ENCODE results near the gene RNF208.

Gene RNF208

DNA sequence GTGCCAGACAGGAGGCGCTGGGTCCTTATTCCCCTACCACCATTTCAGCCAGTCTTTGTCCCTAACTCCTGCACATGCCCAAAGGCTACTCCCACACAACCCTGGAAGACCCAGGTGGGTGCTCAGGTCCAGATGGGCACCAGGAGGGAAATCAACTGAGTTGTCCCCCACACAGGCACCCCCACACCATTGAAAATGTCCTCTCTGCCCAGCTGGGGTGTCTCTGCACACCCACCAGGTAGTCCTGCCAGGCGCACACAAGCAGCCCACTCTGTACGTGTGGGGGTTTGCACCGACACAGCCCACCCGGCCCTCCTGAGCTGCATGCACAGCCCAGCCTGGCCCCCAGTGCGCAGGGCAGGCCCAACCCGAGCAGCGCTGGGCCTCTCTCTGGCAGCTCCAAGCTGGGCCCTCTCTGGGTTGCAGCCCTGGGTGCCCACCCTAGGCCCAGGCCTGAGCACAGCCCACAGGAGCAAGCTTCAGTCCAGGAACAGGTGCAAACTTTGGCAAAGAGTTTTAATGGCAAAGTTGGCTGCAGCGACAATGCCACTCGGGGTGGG, 2.2 kb downstream of the RNF208 start:
- H3K4me1 Mint-ChIP-seq (ENCODE audit: low read depth): no peaks in the 10 kb centered on the region
- no peak overlapping the region for H3K4me3 Mint-ChIP-seq
- H3K27ac Mint-ChIP-seq: no peak overlapping the region
- no peaks in the 10 kb centered on the region for H3K9me3 Mint-ChIP-seq
- no peaks in the 10 kb centered on the region for H3K36me3 Mint-ChIP-seq (ENCODE audit: low read depth)
- no peaks in the 10 kb centered on the region for H3K27me3 Mint-ChIP-seq (ENCODE audit: low read depth)

DNA sequence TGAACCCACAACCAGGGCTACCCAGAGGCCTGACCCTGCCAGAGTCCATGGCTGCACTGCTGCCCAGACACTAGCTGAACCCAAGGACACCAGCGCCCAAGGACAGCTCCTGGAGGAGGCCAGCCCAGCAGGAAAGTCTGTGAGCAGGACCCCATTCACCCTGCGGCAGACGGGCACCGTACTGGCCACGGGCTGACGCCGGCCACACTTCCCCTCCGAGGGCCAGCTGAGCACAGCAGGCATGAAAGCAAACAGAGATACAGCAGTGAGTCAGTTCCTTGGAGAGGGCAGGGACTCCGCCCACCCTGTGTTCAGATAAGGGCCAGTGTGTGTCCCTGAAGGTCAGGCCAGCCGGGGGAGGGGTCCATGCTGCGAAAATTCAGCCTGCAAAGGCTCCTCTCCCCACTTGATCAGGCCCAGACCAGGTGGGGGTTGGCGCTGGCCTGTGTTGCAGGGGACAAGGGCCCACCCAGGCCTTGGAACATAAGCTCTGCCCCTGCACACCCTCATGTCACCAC, 3.2 kb downstream of the RNF208 start:
- Mint-ChIP-seq H3K4me1 (ENCODE audit: low read depth) (no peaks in the 10 kb centered on the region), H3K27ac (no peak overlapping the region), H3K4me3 (no peak overlapping the region), H3K27me3 (ENCODE audit: low read depth) (no peaks in the 10 kb centered on the region), H3K36me3 (ENCODE audit: low read depth) (no peaks in the 10 kb centered on the region), H3K9me3 (no peaks in the 10 kb centered on the region)

DNA sequence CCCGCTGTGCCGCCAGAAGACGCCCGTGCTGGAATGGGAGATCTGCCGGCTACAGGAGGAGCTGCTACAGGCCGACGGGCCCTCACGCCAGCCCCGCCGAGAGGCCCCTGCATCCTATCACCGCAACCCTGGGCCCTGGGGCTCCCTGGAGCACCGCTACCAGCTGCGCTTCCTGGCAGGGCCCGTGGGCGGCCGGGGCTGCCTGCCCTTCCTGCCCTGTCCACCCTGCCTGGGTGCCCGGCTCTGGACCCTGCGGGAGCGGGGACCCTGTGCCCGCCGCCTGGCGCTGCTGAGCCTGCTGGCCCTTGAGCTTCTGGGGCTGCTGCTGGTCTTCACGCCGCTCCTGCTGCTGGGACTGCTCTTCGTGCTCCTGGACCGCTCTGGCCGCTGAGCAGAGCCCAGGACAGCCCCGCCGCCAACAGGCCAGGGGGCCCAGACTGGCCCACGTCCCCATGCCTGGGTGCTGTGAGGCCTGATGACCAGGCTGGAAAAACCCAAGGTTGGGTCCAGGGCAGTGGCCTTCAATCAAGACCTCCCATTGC, 3.8 kb downstream of the RNF208 start:
- Mint-ChIP-seq H3K36me3 (ENCODE audit: low read depth) (no peaks in the 10 kb centered on the region), H3K4me1 (ENCODE audit: low read depth) (no peaks in the 10 kb centered on the region), H3K27me3 (ENCODE audit: low read depth) (no peaks in the 10 kb centered on the region), H3K27ac (no peak overlapping the region), H3K4me3 (no peak overlapping the region), H3K9me3 (no peaks in the 10 kb centered on the region)

DNA sequence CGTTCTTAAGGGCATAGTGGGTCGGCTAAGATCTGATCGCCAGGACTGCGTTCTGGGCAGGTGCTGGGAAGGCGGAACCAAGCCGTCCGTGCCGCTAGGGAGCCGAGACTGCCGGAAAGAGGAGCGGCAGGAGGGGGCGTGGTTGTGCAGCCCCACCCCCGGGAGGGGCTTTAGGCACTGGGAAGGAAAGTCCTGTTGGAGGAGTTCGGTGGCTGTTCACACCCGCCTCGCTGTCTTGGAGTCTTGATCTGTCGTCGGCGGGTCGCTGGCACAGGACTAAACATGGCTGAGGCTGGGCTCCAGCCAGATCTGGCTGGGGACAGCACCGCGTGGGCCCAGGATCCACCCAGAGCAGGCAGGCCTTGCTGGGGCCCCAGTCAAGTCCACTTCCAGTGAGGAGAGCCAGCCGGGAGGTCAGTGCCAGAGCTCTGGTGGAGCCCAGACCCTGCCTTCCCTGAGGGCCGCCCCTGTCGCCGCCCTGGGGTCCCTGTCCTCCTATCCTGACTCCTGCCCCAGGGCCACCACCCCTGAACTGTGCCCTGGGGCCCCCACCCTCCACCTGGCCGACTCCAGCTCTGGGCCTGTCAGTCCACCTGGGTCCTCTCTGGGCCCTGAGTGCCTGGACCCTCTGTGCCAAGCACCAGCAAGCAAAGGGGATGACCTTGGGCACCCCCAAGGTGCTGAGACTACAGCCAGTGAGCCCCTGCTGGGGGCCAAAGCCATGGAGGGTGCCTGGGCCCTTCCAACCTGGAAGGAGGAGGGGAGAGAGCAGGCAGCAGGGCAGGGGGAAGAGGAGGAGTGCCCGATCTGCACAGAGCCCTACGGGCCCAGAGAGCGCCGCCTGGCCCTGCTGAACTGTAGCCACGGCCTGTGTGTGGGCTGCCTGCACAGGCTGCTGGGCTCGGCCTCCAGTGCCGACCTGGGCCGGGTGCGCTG, 4.5 kb downstream of the RNF208 start:
- Mint-ChIP-seq H3K9me3 (no peaks in the 10 kb centered on the region), H3K36me3 (ENCODE audit: low read depth) (no peaks in the 10 kb centered on the region), H3K4me1 (ENCODE audit: low read depth) (no peaks in the 10 kb centered on the region), H3K27ac (no peak overlapping the region), H3K27me3 (ENCODE audit: low read depth) (no peaks in the 10 kb centered on the region), H3K4me3 (no peak overlapping the region)

DNA sequence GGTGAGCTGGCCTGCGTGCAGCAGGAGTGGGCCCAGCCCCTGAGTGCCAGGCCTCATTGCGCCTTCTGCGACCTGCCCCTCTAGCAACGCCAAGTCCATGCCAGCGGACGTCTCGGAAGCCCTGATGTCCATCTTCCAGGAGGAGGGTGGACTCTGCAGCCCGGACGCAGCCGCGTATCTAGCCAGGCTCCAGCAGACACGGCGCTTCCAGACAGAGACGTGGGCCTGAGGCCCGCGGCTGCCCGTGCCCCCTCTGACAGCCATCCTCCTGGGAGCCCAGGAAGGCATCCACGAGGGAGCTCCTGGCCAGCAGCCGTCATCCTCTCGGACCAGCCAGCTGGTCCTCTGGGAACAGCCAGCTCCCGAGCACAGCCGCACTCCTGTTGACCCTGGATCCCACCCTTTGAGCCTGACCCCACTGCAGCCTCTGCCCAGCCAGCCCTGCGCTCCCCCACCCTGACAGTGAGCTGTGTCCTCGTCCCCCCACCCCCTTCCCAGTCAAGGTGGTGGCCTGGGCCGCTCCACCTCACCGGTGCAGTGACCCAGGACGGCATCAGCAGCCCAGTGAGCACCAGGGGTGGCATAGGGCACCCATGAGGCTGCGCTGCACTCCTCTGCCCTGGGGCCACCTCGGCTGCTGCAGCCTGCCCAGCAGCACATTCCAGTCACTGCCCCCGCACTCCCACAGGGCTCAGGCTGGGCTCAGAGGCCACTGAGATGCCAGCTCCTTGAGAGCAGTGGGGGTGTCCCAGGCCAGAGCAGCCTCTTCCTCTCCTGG, 5.7 kb downstream of the RNF208 start:
- Mint-ChIP-seq H3K4me1 (ENCODE audit: low read depth) (no peaks in the 10 kb centered on the region), H3K27ac (no peak overlapping the region), H3K4me3 (no peak overlapping the region), H3K36me3 (ENCODE audit: low read depth) (no peaks in the 10 kb centered on the region), H3K9me3 (no peaks in the 10 kb centered on the region), H3K27me3 (ENCODE audit: low read depth) (no peaks in the 10 kb centered on the region)

DNA sequence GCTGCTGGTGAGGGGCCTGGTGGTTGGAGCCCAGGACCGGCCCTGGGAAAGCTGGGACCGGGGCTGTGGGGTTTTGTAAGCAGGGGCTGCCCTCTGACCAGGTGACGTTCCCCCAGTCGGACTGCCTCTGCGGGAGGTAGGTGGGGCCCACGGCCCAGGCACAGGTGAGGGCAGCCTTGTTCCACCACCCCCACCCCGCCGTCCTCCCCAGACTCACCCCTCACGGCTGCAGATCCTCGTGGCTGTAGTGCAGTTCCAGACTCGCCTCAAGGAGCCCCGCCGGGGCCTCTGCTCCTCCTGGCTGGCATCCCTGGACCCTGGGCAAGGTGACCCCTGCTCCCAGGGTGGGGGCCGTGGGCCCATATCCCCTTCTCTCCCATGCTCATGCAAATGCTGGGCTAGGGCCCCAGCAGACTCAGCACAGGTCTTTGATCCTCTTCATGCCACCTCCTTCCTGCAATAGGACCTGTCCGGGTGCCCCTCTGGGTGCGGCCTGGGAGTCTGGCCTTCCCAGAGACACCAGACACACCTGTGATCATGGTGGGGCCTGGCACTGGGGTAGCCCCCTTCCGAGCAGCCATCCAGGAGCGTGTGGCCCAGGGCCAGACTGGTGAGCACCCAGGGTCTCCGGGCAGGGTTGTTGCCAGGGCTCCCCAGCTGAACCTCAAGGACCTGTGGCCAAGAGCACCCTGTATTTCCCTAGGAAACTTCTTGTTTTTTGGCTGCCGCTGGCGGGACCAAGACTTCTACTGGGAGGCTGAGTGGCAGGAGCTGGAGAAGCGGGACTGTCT, 6.6 kb downstream of the RNF208 start:
- Mint-ChIP-seq H3K36me3 (ENCODE audit: low read depth) (no peaks in the 10 kb centered on the region), H3K27me3 (ENCODE audit: low read depth) (no peaks in the 10 kb centered on the region), H3K4me3 (no peak overlapping the region), H3K4me1 (ENCODE audit: low read depth) (no peaks in the 10 kb centered on the region), H3K27ac (no peak overlapping the region), H3K9me3 (no peaks in the 10 kb centered on the region)

DNA sequence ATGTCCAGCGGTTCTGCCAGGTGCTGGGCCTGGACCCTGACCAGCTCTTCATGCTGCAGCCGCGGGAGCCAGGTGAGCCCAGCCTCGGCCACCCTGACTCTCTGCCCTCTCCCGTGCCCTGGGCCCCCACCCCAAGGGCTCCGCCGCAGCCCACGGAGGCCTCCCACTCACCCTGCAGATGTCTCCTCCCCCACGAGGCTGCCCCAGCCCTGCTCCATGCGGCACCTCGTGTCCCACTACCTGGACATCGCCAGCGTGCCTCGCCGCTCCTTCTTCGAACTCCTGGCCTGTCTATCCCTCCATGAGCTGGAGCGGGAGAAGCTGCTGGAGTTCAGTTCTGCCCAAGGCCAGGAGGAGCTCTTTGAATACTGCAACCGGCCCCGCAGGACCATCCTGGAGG, 7.4 kb downstream of the RNF208 start:
- no peaks in the 10 kb centered on the region for H3K36me3 Mint-ChIP-seq (ENCODE audit: low read depth)

DNA sequence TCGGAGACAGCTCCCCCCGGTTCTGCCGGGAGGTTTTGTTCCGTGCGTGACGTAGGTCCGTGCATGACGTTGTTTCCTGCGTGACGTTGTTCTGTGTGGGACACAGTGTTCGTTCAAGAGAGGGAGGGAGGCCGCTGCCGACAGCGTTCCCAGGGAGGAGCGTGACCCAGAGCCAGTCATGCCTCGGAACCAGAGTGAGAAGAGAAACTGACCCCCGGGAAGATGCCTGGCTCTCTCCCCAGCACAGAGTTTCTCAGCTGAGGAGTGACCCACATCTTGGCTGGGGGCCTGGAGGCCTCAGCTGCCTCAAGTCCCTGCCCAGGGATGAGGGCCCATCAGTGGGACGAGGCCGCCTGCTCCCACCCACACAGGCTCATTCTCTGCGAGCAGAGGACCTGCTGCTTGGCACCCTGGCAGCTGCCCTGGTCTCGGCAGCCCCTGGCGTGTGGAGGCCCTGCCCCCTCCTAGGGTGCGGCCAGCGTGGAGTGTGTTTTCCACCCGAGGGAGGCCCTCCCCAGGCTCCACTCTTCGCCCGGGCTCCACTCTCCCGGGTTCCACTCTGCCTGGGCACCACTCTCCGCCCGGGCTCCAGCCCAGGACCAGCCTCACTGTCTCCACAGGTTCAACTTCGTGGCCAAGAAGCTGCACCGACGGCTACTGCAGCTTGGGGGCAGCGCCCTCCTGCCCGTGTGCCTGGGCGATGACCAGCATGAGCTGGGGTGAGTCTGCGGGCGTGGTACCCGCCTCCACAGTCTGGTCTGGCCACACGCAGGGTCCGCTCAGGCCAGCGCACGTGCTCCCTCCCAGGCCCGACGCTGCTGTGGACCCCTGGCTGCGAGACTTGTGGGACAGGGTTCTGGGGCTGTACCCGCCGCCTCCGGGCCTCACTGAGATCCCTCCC, 8.6 kb downstream of the RNF208 start:
- H3K4me1 Mint-ChIP-seq (ENCODE audit: low read depth): no peaks in the 10 kb centered on the region
- H3K4me3 Mint-ChIP-seq: no peak overlapping the region
- no peak overlapping the region for H3K27ac Mint-ChIP-seq
- no peaks in the 10 kb centered on the region for H3K27me3 Mint-ChIP-seq (ENCODE audit: low read depth)
- H3K9me3 Mint-ChIP-seq: no peaks in the 10 kb centered on the region
- peaks cover 6% of the 10 kb centered on the region for H3K36me3 Mint-ChIP-seq (ENCODE audit: low read depth)

More for the DNA sequence above, 7.4 kb downstream of the RNF208 start:
- no peaks in the 10 kb centered on the region for H3K27me3 Mint-ChIP-seq (ENCODE audit: low read depth)
- H3K4me1 Mint-ChIP-seq (ENCODE audit: low read depth): no peaks in the 10 kb centered on the region
- H3K27ac Mint-ChIP-seq: no peak overlapping the region
- no peaks in the 10 kb centered on the region for H3K9me3 Mint-ChIP-seq
- H3K4me3 Mint-ChIP-seq: no peak overlapping the region

DNA sequence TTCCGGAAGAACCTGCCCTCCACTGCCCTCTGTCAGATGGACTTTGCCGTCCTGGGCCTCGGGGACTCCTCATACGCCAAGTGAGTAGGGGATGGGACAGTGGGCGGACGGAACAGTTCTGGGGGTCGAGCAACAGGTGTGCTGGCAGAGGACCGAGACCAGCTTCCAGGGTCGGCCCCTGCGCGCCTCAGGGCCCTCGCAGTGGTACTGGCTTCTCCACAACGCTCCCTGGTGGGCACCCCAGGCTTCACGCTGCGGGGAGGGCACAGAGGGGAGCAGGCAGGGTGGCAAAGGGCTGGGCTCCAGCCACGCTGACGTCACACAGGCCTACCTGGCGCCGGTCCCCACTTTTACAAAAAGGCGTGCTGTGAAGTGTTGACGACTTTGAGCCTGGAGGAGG, 9.5 kb downstream of the RNF208 start:
- Mint-ChIP-seq H3K27ac (no peak overlapping the region), H3K27me3 (ENCODE audit: low read depth) (no peaks in the 10 kb centered on the region), H3K4me3 (no peak overlapping the region), H3K4me1 (ENCODE audit: low read depth) (peaks cover 1% of the 10 kb centered on the region), H3K36me3 (ENCODE audit: low read depth) (peaks cover 8% of the 10 kb centered on the region), H3K9me3 (no peaks in the 10 kb centered on the region)

DNA sequence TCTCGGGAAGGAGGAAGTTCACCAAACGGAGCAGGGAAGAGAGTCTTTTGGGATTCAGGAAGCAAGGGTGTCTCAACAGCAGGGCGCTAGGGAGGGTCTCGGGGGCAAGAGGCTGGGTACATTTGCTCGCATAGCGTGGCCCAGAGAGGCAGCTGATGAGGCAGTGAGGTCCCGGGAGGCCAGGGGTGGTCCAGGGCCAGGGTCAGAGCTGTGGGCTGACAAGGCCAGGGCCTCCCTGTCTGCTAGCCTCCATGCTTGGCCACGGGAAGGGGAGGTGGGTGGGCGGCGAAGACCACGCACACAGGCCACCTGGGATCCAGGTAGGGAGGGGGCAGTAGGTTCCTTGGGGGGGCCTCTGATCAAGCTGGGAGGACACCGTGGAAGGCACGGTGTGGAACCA, 10.5 kb downstream of the RNF208 start:
- H3K27ac Mint-ChIP-seq: no peak overlapping the region
- H3K4me3 Mint-ChIP-seq: no peak overlapping the region
- H3K4me1 Mint-ChIP-seq (ENCODE audit: low read depth): peaks cover 11% of the 10 kb centered on the region
- no peaks in the 10 kb centered on the region for H3K9me3 Mint-ChIP-seq
- H3K27me3 Mint-ChIP-seq (ENCODE audit: low read depth): no peaks in the 10 kb centered on the region
- H3K36me3 Mint-ChIP-seq (ENCODE audit: low read depth): peaks cover 18% of the 10 kb centered on the region

DNA sequence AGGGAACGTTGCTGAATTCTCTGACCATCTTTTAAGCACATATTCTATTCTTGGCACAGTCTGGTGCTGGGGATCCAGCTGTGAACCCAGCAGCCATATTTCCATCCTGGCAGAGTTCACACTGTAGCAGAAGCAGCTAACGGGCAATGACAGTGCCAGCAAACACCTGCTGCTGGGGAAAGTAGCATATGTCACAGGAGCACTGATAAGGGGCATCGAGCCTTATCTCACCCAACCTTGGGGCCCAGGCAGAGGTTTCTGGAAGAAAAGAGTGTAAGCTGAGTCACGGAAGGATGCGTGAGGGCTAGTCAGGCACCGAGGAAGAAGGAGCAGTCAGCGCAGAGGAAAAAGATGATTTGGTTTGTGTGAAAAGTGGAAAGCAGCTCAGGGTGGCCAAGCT, 15.4 kb downstream of the RNF208 start:
- H3K27ac Mint-ChIP-seq: peak overlapping the region; percentile 93
- H3K36me3 Mint-ChIP-seq (ENCODE audit: low read depth): peaks cover 20% of the 10 kb centered on the region
- no peaks in the 10 kb centered on the region for H3K27me3 Mint-ChIP-seq (ENCODE audit: low read depth)
- H3K4me1 Mint-ChIP-seq (ENCODE audit: low read depth): peaks cover 29% of the 10 kb centered on the region
- H3K4me3 Mint-ChIP-seq: peak overlapping the region; percentile 94
- no peaks in the 10 kb centered on the region for H3K9me3 Mint-ChIP-seq

DNA sequence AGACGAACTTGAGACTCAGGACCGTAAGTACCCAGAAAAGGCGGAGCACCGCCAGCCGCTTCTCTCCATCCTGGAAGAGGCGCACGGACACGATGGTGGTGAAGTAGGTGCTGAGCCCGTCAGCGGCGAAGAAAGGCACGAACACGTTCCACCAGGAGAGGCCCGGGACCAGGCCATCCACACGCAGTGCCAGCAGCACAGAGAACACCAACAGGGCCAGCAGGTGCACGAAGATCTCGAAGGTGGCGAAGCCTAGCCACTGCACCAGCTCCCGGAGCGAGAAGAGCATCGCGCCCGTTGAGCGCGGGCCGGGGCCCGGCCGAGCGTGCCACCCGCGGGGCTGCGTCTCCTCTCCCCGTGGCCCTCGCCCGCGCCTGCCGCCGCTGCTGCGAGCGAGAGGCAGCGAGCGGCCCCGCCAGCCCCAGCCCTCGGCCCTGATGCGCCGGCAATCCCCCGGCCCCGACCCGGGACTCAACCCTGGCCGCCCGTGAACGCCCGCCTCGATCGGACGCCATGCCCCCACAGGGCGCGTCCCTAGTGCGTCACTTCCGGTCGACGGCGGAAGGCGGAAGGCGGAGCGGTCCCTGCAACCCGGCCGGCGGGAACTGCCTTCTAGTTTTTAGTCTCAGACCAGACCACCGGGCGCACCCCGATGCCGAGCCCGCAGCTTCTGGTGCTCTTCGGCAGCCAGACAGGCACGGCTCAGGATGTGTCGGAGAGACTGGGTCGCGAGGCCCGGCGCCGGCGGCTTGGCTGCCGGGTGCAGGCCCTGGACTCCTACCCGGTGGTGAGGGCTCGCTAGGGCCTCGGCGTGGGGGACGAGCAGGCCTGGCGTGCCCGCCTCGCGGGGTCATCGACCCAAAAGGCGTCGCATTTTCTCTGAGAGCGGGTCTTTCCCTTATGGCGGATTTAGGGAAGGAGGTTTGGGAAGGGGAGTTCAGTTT, 16.6 kb downstream of the RNF208 start, which contains the start of the genes NDOR1 and TMEM203:
NDOR1 (plus strand) TSS at position 575 of the 944 bp plus-strand sequence; CDS start at position 653, 78 bp downstream.
TMEM203 (minus strand) TSS at position 523 of the 944 bp plus-strand sequence; CDS start at position 289, 234 bp downstream.
- H3K36me3 Mint-ChIP-seq (ENCODE audit: low read depth): peaks cover 20% of the 10 kb centered on the region
- H3K4me1 Mint-ChIP-seq (ENCODE audit: low read depth): peaks cover 31% of the 10 kb centered on the region
- H3K27ac Mint-ChIP-seq: peak within 1 kb of the TSS; percentile 93
- no peaks in the 10 kb centered on the region for H3K9me3 Mint-ChIP-seq
- no peaks in the 10 kb centered on the region for H3K27me3 Mint-ChIP-seq (ENCODE audit: low read depth)
- H3K4me3 Mint-ChIP-seq: peak within 1 kb of the TSS; percentile 94

Data from T-helper 1 cell treated with Interleukin-12 subunit alpha and Interleukin-12 subunit beta and Interleukin-4 antibody, amounts not matched to agents 30 μg/mL and 1 μg/mL, for 36 hours (primary cell).